KMS-11 (cell line): ENCODE data around the gene MIP.
"Not testable (repeated sequence)": the region's sequence is repeated elsewhere in the genome, so short reads cannot be mapped to it uniquely, and the experiment has no call there.

Experiments used
- H2AFZ ChIP-seq: fragments of 200-600 bp; sonication (generic); 2 replicates; pipeline ENCODE4 v1.6.1; 2016; ENCODE audit warnings: antibody characterized with exemption, mixed run types, low read depth
- H3K27ac ChIP-seq: fragments of 200-600 bp; sonication (generic); 2 replicates; pipeline ENCODE4 v1.6.1; 2016; ENCODE audit warnings: mild to moderate bottlenecking, mixed run types
- H3K27me3 ChIP-seq: fragments of 200-600 bp; sonication (generic); 2 replicates; pipeline ENCODE4 v1.6.1; 2017; ENCODE audit warnings: mild to moderate bottlenecking, low read depth, mixed run types, moderate library complexity; ENCODE audit not compliant: insufficient read depth
- H3K36me3 ChIP-seq: fragments of 200-600 bp; sonication (generic); 2 replicates; pipeline ENCODE4 v1.6.1; 2017; ENCODE audit warnings: mild to moderate bottlenecking, mixed run types; ENCODE audit not compliant: insufficient read depth
- H3K4me1 ChIP-seq: fragments of 200-600 bp; sonication (generic); 2 replicates; pipeline ENCODE4 v1.6.1; 2016; ENCODE audit warnings: mild to moderate bottlenecking, low read depth, mixed run types; ENCODE audit not compliant: poor library complexity, severe bottlenecking
- H3K4me2 ChIP-seq: fragments of 200-600 bp; sonication (generic); 2 replicates; pipeline ENCODE4 v1.7.0; 2016; ENCODE audit warnings: mild to moderate bottlenecking, mixed run types
- H3K4me3 ChIP-seq: fragments of 200-600 bp; sonication (generic); IDR thresholded peaks from 2 replicates; pipeline ENCODE4 v1.6.1; 2017; ENCODE audit warnings: low read depth, low read length, mixed read lengths; ENCODE audit not compliant: insufficient read depth
- H3K79me2 ChIP-seq: fragments of 200-600 bp; sonication (generic); 2 replicates; pipeline ENCODE4 v1.6.1; 2016; ENCODE audit warnings: low read depth, mixed run types; ENCODE audit not compliant: insufficient read depth
- H3K9ac ChIP-seq: fragments of 200-600 bp; sonication (generic); 2 replicates; pipeline ENCODE4 v1.6.1; 2016; ENCODE audit warnings: mild to moderate bottlenecking, mixed run types
- H4K20me1 ChIP-seq: fragments of 200-600 bp; sonication (generic); 2 replicates; pipeline ENCODE4 v1.6.1; 2016; ENCODE audit warnings: mild to moderate bottlenecking, mixed run types; ENCODE audit not compliant: insufficient read depth
- CTCF ChIP-seq: fragments of 200-600 bp; sonication (generic); conservative IDR thresholded peaks from 2 replicates; pipeline ENCODE4 v1.6.1; 2017; ENCODE audit warnings: low read depth, mild to moderate bottlenecking, antibody characterized with exemption, low read length, moderate library complexity, mixed read lengths

Gene MIP

GRCh38 chr12:56451147-56451546 lies 3.3 kb downstream of the MIP start:
- Histone ChIP-seq H4K20me1 (no peaks in the 10 kb centered on the region), H3K4me1 (peaks cover 21% of the 10 kb centered on the region), H3K36me3 (no peaks in the 10 kb centered on the region), H3K4me3 (no peak overlapping the region), H3K27ac (no peak overlapping the region), H2AFZ (peak overlapping the region; percentile 1; the same call in 1 of the 2 replicates), H3K79me2 (peaks cover 23% of the 10 kb centered on the region), H3K4me2 (no peak overlapping the region), H3K27me3 (no peaks in the 10 kb centered on the region), H3K9ac (no peak overlapping the region)
- TF ChIP-seq CTCF = no peak

- Histone ChIP-seq H3K36me3 (no peaks in the 10 kb centered on the region), H3K4me2 (peak overlapping the region; percentile 70), H3K27ac (no peak overlapping the region), H3K4me1 (peaks cover 21% of the 10 kb centered on the region), H2AFZ (peak overlapping the region; percentile 72), H3K27me3 (no peaks in the 10 kb centered on the region), H3K9ac (no peak overlapping the region; the same call in 1 of the 2 replicates), H3K4me3 (no peak overlapping the region), H3K79me2 (peaks cover 24% of the 10 kb centered on the region), H4K20me1 (no peaks in the 10 kb centered on the region)
- TF ChIP-seq CTCF = no peak
These were observed 4.2 kb downstream of the MIP start for GRCh38 chr12:56450241-56450640.

- peak overlapping the region; percentile 55 for H3K9ac ChIP-seq
- H4K20me1 ChIP-seq = no peaks in the 10 kb centered on the region
- H3K4me2 ChIP-seq = peak overlapping the region; percentile 70
- no peaks in the 10 kb centered on the region for H3K36me3 ChIP-seq
- no peaks in the 10 kb centered on the region for H3K27me3 ChIP-seq
- peaks cover 26% of the 10 kb centered on the region for H3K79me2 ChIP-seq
- H3K27ac ChIP-seq = peak overlapping the region; percentile 58
- H2AFZ ChIP-seq = peak overlapping the region; percentile 72
- peak overlapping the region; percentile 87 for H3K4me3 ChIP-seq
- peaks cover 21% of the 10 kb centered on the region for H3K4me1 ChIP-seq
- TF ChIP-seq CTCF = no peak
These were observed 4.9 kb downstream of the MIP start for GRCh38 chr12:56449622-56449984.

GRCh38 chr12:56448860-56449621 lies 5.4 kb downstream of the MIP start, which contains the start of gene TIMELESS:
Gene TIMELESS (minus strand): TSS chr12:56449426. CDS start chr12:56434170, 15,256 bp downstream.
- Histone ChIP-seq H3K27ac (peak within 1 kb of the TSS; percentile 58), H3K4me2 (peak within 1 kb of the TSS; percentile 70), H3K4me1 (peaks cover 21% of the 10 kb centered on the region), H4K20me1 (no peaks in the 10 kb centered on the region), H3K9ac (peak within 1 kb of the TSS; percentile 55), H3K27me3 (no peaks in the 10 kb centered on the region), H3K36me3 (no peaks in the 10 kb centered on the region), H2AFZ (peak within 1 kb of the TSS; percentile 72), H3K79me2 (peaks cover 32% of the 10 kb centered on the region), H3K4me3 (peak within 1 kb of the TSS; percentile 87)
- TF ChIP-seq CTCF = no peak

GRCh38 chr12:56443208-56443607 lies 11.2 kb downstream of the MIP start:
- not testable (repeated sequence) for H3K36me3 ChIP-seq, H4K20me1 ChIP-seq, H3K4me3 ChIP-seq, H2AFZ ChIP-seq, H3K9ac ChIP-seq, H3K4me2 ChIP-seq, H3K4me1 ChIP-seq, H3K27me3 ChIP-seq, H3K27ac ChIP-seq
- peaks cover 65% of the 10 kb centered on the region for H3K79me2 ChIP-seq
